Measurements from ENCODE around the gene OR12D3.
"Not testable (repeated sequence)": the region's sequence is repeated elsewhere in the genome, so short reads cannot be mapped to it uniquely, and the experiment has no call there.

OR12D3 gene

GRCh38 chr6:29375191-29375590, at the start of gene OR12D3:
Gene OR12D3 (minus strand): TSS chr6:29375291. CDS start chr6:29375287, 4 bp downstream.
- no peak for DNase-seq

- DNase-seq = no peak
Measured at GRCh38 chr6:29424575-29424974, 49.5 kb upstream of the OR12D3 start.

- DNase-seq = no peak
Measured at GRCh38 chr6:29424168-29424567, 49.1 kb upstream of the OR12D3 start.

- DNase-seq = no peak
Measured at GRCh38 chr6:29419516-29419915, 44.4 kb upstream of the OR12D3 start.

GRCh38 chr6:29414588-29414987, 39.5 kb upstream of the OR12D3 start, which contains the start of gene OR12D1:
Gene OR12D1 (plus strand): TSS chr6:29414928.
- no peak for DNase-seq

DNA sequence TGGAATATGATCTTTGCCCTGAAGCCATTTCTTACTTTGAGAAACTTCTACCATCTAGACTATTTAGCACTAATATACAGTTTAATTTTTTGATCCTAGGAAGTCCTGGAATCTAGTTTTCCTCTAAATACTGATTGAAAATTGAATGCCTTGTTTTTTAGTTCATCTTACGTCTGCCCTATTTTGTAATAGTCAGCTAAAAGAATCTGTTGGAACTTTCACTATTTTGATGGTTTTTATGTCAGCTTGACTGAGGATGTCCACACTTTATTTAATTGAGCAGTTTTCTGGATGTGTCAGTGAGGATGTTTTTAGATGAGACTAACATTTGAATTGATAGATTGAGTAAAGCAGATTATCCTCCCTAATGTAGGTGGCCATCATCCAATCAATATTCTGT, 28.7 kb upstream of the OR12D3 start:
- no peak for DNase-seq

- no peak for DNase-seq
Measured at GRCh38 chr6:29399525-29399924, 24.4 kb upstream of the OR12D3 start.

DNA sequence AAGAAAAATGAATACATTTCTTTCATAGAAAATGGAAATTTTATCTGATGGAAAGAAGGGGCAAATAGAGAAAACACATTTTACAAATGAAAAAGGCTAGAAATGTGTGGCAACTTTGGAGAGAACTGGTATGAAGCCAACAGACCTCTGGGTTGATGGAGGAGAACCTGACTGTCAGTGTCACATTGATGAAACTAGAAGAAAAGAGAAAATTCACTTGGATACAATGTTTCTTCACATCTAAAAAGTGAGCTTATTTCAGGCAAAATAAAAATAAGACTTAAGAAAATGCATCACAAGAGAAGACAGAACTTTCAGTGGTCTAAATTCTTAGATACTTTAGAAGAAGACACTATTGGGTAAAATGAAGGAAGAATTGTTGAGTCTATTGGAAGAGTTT, 20.2 kb upstream of the OR12D3 start, which contains the start of gene OR12D2:
Gene OR12D2 (plus strand): TSS at position 301 of the 400 bp plus-strand sequence. CDS start 1,069 bp downstream, outside the sequence.
- no peak for DNase-seq

DNA sequence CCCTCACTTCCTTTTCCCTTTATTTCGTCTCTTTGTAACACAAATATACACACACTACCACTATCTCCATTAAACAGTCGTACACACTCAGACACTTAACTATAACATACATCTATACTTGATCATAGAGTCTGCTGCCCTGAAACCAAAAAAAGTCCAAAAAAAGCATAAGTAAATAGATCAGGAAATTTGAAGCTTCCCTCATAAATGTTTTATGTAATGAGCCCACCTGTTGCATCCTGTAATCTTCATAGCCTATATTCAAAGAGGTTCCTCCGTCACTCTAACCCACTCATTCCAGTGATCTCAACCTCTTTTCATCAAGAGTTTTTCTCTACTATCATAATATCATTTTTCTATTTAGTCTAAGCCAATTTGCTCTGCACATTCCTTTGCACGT, 13.4 kb upstream of the OR12D3 start:
- no peak for DNase-seq

DNA sequence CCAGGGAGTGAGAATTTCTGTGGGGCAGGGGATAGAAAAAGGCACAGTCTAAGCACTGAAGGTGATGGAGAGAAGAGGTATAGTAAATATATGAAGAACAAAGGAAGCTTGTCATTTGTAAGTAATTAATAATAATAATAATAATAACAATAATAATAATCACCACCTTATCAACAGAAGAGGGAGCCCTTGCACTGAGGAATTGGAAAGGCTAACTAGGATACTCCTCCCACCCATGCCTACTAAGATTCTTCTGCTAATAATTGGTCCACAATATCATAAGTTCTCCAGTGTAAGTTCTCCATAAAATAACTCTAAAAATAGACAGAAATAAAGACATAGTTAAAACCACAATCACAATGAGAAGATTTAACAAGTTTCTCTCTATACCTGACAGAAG, 912 bp upstream of the OR12D3 start:
- no peak for DNase-seq

DNA sequence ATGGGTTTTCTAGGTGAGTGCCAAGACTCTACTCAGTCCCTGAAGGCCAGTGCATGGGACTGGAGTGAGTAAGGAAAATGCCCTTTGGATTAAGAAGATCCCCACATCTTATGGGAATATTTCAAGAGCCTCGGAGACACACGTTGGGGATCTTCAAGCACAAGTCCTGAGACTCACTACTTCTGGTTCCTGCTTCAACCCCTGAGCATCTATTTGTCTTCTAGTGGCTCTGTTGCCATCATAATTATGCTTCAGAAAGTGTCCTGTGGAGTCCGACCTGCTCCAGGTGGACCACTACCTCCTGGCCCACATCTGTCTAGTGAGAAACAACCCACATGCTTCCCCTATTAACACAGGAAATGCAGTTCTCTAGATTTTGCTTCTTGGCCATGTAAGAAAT, 6.3 kb downstream of the OR12D3 start, which contains the start of gene OR5V1:
Gene OR5V1 (minus strand): TSS at position 101 of the 400 bp plus-strand sequence. CDS start 12,670 bp downstream, outside the sequence.
- DNase-seq = no peak

GRCh38 chr6:29355603-29356002, 19.5 kb downstream of the OR12D3 start:
- DNase-seq = no peak

DNA sequence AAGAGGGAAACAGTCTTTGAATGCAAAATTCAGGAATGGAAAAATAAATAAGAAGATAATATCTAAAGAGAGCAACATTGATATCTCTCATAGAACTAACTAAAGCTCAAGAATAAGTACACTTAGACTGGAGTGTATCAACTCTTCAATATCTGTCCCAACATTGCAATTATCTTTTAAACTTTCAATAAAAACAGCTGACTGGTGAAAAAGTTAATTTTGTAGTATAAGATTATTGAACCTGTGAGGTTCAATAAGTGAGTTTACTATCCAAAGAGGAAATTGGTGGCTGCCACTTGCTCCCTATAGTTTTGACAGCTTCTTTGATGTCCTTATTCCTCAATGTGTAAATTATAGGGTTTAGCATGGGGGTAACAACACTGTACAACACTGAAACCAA, 20.1 kb downstream of the OR12D3 start:
- DNase-seq = no peak

DNA sequence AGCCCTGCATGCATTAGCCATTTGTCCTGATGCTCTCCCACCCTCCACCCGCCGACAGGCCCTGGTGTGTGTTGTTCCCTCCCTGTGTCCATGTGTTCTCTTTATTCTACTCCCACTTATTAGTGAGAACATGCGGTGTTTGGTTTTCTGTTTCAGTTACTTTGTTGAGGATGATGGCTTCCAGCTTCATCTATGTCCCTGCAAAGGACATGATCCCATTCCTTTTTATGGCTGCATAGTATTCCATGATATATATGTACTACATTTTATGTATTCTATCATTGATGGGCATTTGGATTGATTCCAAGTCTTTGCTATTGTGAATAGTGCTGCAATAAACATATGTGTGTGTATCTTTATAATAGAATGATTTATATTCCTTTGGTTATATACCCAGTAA, 25.7 kb downstream of the OR12D3 start:
- DNase-seq = not testable (repeated sequence)

GRCh38 chr6:29345380-29345779, 29.7 kb downstream of the OR12D3 start:
- no peak for DNase-seq

GRCh38 chr6:29336269-29336668, 38.8 kb downstream of the OR12D3 start:
- DNase-seq = no peak

- DNase-seq = no peak
Measured at GRCh38 chr6:29332676-29333075, 42.4 kb downstream of the OR12D3 start.

- DNase-seq = no peak
Measured at GRCh38 chr6:29325777-29326176, 49.3 kb downstream of the OR12D3 start.

All from GDM1 (cell line).